Activated CD8-positive, alpha-beta memory T cell treated with anti-CD3 and anti-CD28 coated beads for 36 hours (primary cell): ENCODE measurements around the gene NKIRAS2. TPM values are rescaled to one million over a fixed set of nuclear protein-coding genes. Genes with fewer than 3 reads are reported as not detected.

Source experiments
- CTCF ChIA-PET: fragments of 350-600 bp; sonication (Branson Sonifier 250); formaldehyde crosslinking; loops from one replicate; lab custom pipeline; 2021; ENCODE audit warnings: antibody characterized with exemption; lab: Charles Lee
- POLR2A ChIA-PET: fragments of 350-600 bp; sonication (Branson Sonifier 250); formaldehyde crosslinking; loops from one replicate; lab custom pipeline; 2021; ENCODE audit warnings: antibody characterized with exemption; lab: Charles Lee
- total RNA-seq, 2 experiments: library from RNA; stranded (reverse); gene quantifications; one replicate each; pipeline ENCODE4 v1.2.3, GENCODE V29; 2021

The NKIRAS2 gene
- total RNA-seq, result 10 to 100 TPM; 27.1 to 29.6 TPM

DNA sequence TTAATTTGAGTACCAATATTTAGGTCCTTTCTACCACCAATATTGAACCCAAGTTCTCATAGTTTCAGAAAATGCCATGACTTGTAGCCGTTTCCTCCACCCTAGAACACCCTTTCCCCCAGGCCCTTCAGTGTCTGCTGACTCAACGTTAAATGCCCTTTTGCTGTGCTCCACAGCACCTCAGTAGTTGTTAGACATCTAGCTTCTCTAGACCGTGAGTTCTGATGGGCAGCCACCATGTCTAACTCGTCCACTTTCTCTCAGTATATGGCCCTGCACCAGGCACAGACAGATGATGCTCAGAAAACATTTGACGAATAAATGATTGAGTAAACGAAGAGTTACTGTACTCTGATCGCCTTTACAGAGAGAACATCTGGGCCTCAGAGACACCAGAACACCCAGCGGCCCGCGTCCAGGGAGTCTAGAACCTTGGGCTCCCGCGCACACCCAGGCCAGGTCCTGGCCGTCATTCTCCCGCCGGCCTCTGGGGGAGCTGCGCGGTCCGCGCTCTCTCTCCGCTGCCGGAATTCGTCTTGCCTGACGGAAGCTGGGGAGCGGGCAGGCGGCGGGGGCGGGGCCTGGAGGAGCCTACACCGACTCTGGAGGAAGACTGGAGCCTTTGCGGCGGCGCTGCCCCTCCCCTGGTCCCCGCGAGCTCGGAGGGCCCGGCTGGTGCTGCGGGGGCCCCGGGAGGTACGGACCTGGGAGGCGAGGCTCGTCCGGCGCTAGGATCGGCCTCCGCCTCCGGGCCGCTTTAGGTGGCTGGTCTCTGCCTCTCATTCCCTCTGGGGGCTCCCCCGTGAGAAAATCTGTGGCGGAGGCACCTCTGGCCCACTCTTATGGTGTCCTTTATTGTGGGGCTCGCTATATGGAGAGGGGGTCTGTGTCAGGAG is at the start of gene NKIRAS2:
Gene NKIRAS2 (plus strand): TSS at position 582 of the 896 bp plus-strand sequence. CDS start 1,488 bp downstream, outside the sequence.
- POLR2A ChIA-PET, result interaction anchor here (1.0 kb wide), 2 partner anchors 94 to 101 kb away, joined by 3 to 5 read pairs; no protein-coding TSS in a partner anchor

DNA sequence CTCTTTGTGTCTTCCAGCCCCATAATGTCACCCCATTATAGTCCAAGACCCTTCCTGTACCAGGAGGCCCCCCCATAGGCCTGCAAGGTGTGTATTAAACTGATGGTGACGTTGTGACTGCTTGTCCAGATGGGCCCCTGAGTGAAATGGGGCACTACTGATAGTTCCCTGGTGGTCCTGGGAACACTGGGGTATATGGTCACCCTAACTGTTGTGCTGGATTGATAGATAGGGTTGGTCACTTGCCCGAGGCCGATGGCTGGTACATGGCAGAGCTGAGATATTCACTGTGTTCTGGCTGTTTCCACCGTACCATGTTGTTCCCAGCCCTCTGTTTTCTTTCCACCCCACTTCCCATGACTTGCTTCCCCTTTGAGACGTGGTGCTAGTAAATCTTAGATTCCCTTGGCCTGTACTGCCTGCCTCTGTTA is 49.0 kb upstream of the NKIRAS2 start:
- ChIA-PET POLR2A (no interaction called here), CTCF (no interaction called here)

More for the DNA sequence above, at the start of gene NKIRAS2:
- CTCF ChIA-PET, result interaction anchor here (0.6 to 5.5 kb wide), 15 partner anchors 11 to 164 kb away, joined by 3 to 29 read pairs (median 4); partner anchors contain the start of genes DHX58, KAT2A and ZNF385C

DNA sequence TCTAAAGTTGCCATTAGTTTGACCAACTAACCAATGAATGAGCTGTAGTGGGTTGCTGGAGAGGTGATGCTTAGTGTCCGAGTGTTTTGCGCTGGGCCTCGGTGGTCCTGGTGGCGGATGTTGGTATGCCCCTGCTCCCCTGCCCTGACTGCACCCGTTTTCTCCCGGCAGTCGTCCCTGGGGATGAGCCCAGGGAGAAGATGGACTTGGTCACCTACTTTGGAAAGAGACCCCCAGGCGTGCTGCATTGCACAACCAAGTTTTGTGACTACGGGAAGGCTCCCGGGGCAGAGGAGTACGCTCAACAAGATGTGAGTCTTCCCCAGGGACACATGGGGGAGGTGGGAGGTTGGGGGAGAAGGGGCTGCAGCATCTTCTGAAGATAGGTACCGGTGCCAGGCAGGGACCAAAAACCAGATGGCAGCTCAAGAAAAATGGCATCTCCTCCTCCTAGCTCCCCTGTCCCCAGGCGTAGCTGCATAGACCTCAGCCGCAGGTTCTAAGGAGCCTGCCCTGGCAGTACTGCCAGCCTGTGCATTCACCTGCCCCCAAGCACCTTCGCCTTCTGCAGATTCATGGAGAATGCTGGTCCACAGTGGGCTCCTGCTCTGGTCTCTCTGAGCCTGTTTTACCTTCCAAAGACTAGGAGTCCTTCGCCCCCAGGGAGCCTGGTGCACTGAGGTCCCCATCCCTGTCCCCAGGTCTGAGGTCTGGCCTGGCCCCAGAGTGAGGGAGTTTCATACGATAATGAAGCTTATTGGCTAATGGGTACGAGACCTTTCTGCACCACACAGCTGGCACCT is 48.0 kb upstream of the NKIRAS2 start:
- POLR2A ChIA-PET, result interaction anchor here (0.6 kb wide), 1 partner anchor 8 kb away, joined by 7 read pairs; no protein-coding TSS in a partner anchor
- CTCF ChIA-PET, result interaction anchor here (1.2 kb wide), 1 partner anchor 101 kb away, joined by 3 read pairs; no protein-coding TSS in a partner anchor

DNA sequence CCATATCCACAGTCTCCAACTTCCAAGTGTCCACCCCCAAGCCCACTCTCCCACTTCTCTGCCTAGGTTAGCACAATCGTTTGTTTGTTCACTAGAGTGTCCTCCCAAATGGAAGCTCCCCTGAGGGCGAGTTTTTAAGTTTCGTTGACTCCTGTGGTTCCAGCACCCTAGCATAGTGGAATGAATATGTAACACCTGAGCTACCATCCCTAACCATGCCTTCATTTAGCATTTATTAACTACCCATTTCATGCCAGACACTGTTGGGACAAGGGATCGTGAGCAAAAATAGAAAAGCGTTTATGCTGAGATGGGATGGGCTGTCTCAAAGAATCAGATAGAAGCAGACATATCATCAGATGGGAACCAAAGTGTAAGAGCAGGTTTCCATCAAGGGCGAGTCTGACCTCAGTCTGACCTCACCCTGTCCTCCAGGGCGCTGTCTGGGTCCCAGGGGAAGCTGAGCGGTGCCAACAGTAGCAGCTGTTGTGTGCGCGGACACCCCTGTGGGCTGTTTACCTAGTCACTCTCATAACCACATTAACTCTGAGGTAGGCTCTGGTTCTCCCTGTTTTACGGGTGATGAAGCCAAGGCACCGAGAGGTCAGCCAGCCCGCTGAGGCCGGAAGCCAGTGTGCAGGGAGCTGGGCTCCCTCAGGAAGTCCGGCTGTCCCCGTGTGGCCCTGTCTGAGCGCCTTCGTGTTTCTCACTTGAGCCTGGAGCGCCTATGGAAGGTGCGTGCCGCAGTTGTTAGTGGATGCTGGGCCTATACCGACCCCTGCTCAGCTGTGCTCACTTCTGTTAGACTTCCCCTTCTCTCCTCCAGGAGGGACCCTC is 47.1 kb upstream of the NKIRAS2 start:
- CTCF ChIA-PET, result interaction anchor here (0.6 to 1.2 kb wide), 2 partner anchors 11 to 100 kb away, joined by 3 to 5 read pairs; no protein-coding TSS in a partner anchor
- POLR2A ChIA-PET, result interaction anchor here (0.6 kb wide), 1 partner anchor 9 kb away, joined by 7 read pairs; no protein-coding TSS in a partner anchor

DNA sequence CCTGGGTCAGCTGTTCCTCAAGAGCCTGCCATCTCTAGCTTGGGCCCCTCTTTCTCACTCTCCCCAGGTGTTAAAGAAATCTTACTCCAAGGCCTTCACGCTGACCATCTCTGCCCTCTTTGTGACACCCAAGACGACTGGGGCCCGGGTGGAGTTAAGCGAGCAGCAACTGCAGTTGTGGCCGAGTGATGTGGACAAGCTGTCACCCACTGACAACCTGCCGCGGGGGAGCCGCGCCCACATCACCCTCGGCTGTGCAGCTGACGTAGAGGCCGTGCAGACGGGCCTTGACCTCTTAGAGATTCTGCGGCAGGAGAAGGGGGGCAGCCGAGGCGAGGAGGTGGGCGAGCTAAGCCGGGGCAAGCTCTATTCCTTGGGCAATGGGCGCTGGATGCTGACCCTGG is 46.5 kb upstream of the NKIRAS2 start:
- ChIA-PET CTCF (interaction anchor here (0.6 kb wide), 1 partner anchor 10 kb away, joined by 5 read pairs; no protein-coding TSS in a partner anchor), POLR2A (no interaction called here)

DNA sequence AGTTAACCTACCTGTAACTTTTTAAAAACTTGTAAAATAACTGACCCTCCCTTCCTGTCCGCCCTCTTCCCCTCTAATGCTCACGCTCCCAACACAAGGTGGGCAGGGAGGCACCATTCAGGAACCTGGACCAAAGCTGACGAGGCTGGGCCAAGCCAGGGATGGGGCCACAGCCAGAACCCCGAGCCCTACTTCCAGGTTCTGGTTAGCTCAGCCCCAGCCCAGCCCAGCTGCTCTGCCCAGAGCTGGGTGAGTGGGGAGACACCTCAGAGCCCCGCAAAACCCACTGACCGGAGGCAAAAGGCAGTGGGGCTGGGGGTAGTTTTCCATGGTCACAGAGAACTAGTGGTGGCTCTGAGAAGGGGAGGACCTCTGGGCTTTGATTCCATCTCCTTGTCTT is 45.9 kb upstream of the NKIRAS2 start:
- ChIA-PET CTCF (no interaction called here), POLR2A (interaction anchor here (1.1 kb wide), 1 partner anchor 8 kb away, joined by 4 read pairs; the partner anchor contains the start of gene CNP)

DNA sequence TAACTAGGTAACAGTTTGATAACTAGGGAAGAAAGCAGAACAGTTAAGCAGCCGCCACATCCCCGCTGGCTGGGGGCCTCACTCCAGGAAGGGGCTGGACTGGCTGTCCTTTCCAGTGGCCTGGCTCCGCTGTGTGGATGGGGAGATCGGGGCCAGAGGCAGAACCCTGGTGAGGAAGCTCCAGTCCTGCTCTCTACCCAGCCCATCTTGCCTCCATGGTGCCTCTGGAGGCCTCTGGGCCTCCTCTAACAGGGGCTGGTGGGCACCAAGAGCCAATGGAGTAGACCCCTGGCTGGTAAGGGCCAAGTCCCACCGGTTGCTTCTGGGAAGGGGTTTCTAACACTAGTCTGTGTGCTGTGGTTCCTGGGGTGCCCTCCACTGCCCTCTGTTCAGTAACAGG is 45.2 kb upstream of the NKIRAS2 start:
- ChIA-PET POLR2A (interaction anchor here (1.1 kb wide), 1 partner anchor 8 kb away, joined by 4 read pairs; the partner anchor contains the start of gene CNP), CTCF (no interaction called here)

DNA sequence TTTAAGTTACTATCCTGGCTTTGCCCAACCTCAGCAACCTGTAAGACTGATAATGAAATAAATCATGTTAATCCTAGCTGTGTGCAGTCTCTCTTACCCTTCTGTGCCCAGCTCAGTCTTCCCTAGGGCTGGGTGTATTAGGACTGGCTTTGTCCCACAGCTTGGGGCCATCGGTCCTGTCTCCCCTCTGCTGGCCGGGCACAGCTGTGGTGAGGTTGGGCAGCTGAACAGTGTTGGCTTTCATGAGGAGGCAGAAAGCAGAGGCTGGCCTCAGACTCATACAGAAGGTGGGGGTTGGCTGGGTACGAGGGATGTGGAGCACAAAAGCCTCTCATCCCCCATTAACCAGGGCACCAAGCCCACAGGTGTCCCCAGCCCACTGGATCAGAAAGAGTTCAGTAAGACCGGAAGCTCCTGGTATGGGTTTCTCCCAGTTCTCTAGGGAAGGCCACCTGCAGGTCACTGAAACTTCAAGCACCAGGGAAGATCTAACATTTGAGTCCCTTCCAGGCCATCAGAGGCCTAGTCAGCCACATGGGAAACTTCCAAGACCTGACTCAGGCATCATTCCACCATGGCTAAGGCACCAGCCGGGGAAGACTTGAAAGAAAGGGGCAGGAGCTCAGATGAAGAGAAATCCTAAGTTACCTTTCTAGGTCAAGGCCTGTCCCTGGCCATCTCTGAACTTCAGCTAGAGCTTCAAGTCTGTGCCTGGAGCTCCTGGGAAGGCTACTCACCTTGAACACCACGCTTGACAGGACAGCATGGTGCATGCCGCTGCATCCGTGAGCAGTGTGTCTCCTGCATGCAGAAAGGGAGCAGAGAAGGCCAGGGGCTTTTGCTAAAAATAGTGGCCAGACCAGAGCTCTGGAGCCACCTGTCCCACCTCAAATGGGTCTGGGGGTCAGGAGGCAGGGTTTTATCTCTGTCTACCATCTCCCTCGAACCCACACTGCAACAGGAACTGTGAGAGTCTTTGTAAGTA is 44.5 kb upstream of the NKIRAS2 start:
- CTCF ChIA-PET, result no interaction called here

DNA sequence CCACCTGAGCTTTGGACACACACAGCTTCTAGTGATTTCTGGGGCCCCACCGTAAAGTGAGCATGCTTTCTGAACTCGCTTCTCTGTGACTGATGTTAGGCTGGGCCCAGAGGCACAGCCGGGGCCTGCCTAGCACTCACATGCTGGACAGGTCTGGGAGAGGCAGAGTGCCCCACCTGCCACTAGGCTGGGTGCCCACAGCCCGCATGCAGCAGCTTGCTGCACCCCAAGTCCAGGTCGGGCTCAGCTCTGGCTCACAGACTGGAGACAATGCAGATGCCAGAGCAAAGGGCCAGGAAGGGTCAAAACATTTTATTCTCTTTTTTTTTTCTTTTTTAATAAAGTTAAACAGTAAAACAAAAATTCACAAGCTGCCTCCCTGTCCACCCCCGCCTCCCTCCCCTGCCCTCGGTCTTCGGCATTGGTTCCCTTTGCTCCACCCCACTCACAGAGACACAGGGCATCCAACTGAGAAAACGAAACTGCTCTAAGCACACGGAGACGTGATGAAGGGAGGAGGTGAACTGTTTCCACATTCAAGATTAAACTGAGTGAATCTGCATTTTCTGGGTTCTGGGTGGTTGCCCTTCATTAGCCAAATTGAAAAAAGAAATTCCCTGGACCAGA is 43.6 kb upstream of the NKIRAS2 start:
- CTCF ChIA-PET, result interaction anchor here (0.7 kb wide), 1 partner anchor 12 kb away, joined by 3 read pairs; no protein-coding TSS in a partner anchor

More for the DNA sequence above, 44.5 kb upstream of the NKIRAS2 start:
- POLR2A ChIA-PET, result interaction anchor here (1.1 kb wide), 1 partner anchor 9 kb away, joined by 4 read pairs; the partner anchor contains the start of gene CNP

DNA sequence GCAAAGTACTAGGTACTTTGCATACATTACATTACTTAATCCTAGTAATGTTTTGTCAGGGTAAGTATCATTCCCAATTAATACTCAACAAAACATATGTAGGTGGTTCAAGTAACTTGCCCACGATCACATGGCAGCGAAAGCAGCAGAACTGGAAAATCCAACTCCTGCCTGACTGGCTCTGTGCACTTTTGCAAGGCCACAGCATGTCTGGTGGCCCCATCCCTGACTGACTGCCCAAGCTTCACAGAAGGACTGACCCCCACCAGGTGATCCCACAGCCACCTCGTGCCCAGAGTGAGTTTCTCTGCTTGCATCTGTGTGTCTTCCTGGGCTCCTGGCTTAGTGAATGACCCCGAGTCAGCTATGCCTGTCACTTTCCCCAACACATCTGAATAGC is 41.9 kb upstream of the NKIRAS2 start:
- CTCF ChIA-PET, result interaction anchor here (1.0 kb wide), 1 partner anchor 8 kb away, joined by 4 read pairs; no protein-coding TSS in a partner anchor

More for the DNA sequence above, 43.6 kb upstream of the NKIRAS2 start:
- POLR2A ChIA-PET, result no interaction called here

DNA sequence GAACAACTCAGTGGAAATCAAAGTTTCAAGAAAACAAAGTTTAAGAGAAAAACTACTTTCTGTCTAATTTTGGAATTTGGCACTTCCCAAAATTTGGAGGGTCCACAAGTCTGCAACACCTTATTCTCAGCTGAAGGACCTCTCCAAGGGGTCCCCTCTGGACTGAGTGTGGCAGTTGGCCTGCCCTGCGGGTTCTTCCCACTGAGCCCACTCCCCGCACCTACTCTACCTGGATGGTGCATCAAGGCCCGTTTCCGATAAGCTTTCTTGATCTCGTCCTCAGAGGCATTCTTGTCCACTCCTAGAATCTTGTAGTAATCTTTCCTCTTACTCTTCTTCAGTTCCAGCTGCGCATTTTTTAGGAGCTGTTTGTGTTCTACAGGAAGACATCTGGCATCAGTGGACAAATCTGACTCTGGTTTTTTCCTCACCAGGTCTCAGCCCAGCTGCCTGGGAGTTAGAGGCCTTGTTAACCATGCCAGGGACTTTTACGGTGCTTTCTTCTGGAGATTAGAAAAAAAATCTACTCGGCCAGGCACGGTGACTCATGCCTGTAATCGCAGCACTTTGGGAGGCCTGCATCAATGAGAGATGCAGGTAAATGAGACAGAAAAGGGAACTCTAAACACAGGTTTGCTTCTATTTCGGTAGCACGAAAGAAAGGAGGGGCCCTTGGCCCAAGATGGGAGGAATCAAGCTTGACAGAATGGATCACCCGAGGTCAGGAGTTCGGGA is 37.7 kb upstream of the NKIRAS2 start:
- ChIA-PET CTCF (no interaction called here), POLR2A (no interaction called here)

More for the DNA sequence above, 41.9 kb upstream of the NKIRAS2 start:
- POLR2A ChIA-PET, result no interaction called here

DNA sequence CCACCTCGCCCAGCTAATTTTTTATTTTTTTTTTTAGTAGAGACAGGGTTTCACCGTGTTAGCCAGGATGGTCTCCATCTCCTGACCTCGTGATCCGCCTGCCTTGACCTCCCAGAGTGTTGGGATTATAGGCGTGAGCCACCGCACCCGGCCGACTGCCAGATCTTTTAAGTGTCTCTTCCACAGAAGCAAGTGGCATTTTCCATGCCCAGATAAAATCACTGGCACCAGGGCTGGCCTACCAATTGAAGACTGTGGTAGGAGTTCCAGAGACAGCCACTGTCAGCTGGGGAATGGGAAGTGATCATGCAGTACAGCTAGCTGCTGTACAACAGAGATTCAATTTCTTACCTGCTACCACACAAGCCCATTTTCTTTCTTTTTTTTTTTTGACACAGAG is 35.4 kb upstream of the NKIRAS2 start:
- POLR2A ChIA-PET, result interaction anchor here (0.7 to 0.9 kb wide), 2 partner anchors 17 to 31 kb away, joined by 3 read pairs; no protein-coding TSS in a partner anchor

DNA sequence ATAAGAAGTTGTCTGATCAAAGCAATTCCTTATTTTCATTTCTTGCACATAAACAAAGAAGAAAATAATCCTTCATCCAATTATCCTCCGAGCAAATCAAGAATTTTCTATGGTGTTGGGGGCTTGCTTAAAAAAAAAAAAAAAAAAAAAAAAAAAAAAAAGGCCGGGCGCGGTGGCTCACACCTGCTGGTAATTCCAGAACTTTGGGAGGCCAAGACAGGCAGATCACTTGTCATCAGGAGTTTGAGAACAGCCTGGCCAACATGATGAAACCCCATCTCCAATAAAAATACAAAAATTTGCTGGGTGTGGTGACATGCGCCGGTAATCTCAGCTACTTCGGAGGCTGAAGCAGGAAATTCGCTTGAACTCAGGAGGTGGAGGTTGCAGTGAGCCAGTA is 34.0 kb upstream of the NKIRAS2 start:
- CTCF ChIA-PET, result interaction anchor here (0.6 to 1.7 kb wide), 2 partner anchors 9 to 439 kb away, joined by 4 read pairs; no protein-coding TSS in a partner anchor
- POLR2A ChIA-PET, result interaction anchor here (0.6 kb wide), 1 partner anchor 32 kb away, joined by 4 read pairs; the partner anchor contains the start of gene DNAJC7

More for the DNA sequence above, 35.4 kb upstream of the NKIRAS2 start:
- CTCF ChIA-PET, result no interaction called here

DNA sequence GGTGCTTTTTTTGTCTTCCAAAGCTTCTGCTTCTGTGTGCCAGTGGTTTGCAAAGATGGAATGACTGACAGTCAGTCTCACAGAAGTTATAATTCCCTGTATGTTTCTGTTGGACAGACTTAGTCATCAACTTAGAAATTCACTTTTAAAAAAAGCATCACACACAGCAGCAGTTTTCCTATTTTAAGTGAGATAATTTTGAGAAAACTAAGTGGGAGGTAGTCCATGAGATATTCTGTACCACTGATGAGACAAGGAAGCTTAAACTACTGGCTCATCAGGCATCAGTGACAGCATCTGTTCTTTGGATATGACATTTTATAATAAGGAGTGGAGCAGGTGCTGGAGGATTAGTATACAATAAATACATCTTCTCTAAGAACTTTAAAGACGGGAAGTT is 33.3 kb upstream of the NKIRAS2 start:
- POLR2A ChIA-PET, result no interaction called here

DNA sequence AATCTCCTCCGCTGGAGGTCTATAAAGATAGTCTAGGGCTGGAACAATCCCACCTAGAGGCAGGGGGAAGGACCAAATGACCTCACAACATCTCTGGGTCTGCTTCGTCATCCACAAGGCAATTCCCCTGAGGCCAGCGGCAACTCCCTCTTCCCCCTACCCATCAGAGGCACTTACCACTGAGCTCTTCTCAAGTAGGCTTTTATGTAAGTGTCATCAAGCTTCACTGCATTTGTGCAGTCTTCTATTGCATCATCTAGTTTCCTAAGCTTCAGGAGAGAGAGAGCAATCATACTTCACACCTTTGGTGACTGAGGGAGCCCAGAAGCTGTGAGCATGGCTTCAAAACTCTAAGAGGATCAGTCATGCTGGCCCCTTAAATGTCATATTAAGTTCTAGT is 32.2 kb upstream of the NKIRAS2 start:
- CTCF ChIA-PET, result interaction anchor here (1.5 kb wide), 2 partner anchors 13 to 25 kb away, joined by 3 to 4 read pairs; no protein-coding TSS in a partner anchor
- POLR2A ChIA-PET, result no interaction called here

More for the DNA sequence above, 33.3 kb upstream of the NKIRAS2 start:
- CTCF ChIA-PET, result interaction anchor here (0.6 to 1.7 kb wide), 3 partner anchors 9 to 440 kb away, joined by 3 to 4 read pairs (median 4); no protein-coding TSS in a partner anchor
